ENCODE results near the gene ARHGEF16. TPM values are rescaled to one million over a fixed set of nuclear protein-coding genes. Genes with fewer than 3 reads are reported as not detected.

Gene ARHGEF16
- total RNA-seq, 1 experiment from 2014 or later = 11.2 TPM

DNA sequence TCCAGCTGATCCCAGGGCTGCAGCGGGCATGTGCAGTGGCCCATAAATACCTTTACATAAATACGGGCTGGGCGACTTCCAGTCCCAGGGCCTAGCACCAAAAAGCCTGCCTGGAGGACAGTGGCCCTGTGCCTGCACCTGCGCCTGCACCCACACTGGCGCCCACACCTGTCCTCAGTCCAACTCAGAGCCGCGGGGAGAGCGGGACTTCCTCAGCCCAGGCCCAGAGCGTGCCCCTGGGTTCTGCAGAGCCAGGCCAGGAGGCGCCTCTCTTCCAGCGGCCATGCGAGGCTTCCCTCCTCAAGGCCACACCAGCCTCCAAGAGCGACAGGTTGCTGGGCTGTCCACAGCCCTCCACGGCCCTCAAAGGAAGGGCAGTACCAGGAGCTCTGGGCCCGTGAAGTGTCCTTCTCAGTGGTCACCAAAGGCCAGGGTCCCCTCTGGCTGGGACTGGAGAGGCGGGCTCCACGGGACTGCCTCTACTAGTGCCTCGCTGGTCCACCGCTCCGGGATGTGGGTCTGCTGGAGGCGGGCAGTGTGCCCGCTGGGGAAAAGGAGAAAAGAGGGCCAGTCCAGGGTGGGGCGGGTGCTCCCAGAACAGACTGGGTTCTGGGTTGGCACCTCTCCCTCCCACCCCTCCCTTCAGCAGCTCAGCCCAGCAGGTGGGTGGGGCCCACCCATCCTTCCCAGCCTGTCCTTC is 35.7 kb downstream of the ARHGEF16 start:
- intact Hi-C loops (cut with micrococcal nuclease; ENCODE audit: unreplicated experiment) = loop anchor here (2.0 kb wide), 1 partner anchor 235 kb away; no protein-coding TSS in a partner anchor
- peaks cover 7% of the 10 kb centered on the region for H3K9me3 ChIP-seq (ENCODE audit: low read depth, low read length, poor library complexity, severe bottlenecking)
- DNase-seq (ENCODE audit: low spot score) = no peak
- H3K27ac ChIP-seq (ENCODE audit: low read depth, low read length, poor library complexity, severe bottlenecking) = no peak overlapping the region
- H3K4me1 ChIP-seq (ENCODE audit: insufficient read depth, low read length, poor library complexity, severe bottlenecking) = no peaks in the 10 kb centered on the region
- TF ChIP-seq CTCF (conservative IDR thresholded peaks at IDR 0.05; ENCODE audit: low read depth, low read length) = no peak
- H3K36me3 ChIP-seq (ENCODE audit: insufficient read depth, low read length, poor library complexity, severe bottlenecking) = no peaks in the 10 kb centered on the region
- POLR2A ChIA-PET (ENCODE audit: low non-redundant PET) = no interaction called here
- H3K4me3 ChIP-seq (ENCODE audit: low read depth, low read length, poor library complexity, severe bottlenecking) = no peak overlapping the region
- no peaks in the 10 kb centered on the region for H3K27me3 ChIP-seq (replicated peaks; ENCODE audit: insufficient read depth, low read depth, low read length, poor library complexity)
- CTCF ChIA-PET = interaction anchor here (1.0 to 1.9 kb wide), 4 partner anchors 19 to 131 kb away, joined by 5 to 28 read pairs (median 10); no protein-coding TSS in a partner anchor
- BruUV-seq (replicated peaks) = no TSS peak

GRCh38 chr1:3491291-3492246 is 37.1 kb downstream of the ARHGEF16 start:
- no peak overlapping the region for H3K27ac ChIP-seq (ENCODE audit: low read depth, low read length, poor library complexity, severe bottlenecking)
- peak; percentile 79 for DNase-seq (ENCODE audit: low spot score)
- CTCF ChIA-PET = interaction anchor here (0.5 to 1.9 kb wide), 12 partner anchors 8 to 1388 kb away, joined by 3 to 28 read pairs (median 4); no protein-coding TSS in a partner anchor
- H3K4me1 ChIP-seq (ENCODE audit: insufficient read depth, low read length, poor library complexity, severe bottlenecking) = no peaks in the 10 kb centered on the region
- intact Hi-C loops (cut with micrococcal nuclease; ENCODE audit: unreplicated experiment) = loop anchor here (1.0 to 2.0 kb wide), 2 partner anchors 128 to 233 kb away; no protein-coding TSS in a partner anchor
- TF ChIP-seq EZH2 (IDR thresholded peaks at IDR 0.05; ENCODE audit: borderline replicate concordance, low read depth, low read length, poor library complexity, severe bottlenecking) (no peak), CTCF (conservative IDR thresholded peaks at IDR 0.05; ENCODE audit: low read depth, low read length) (peak; percentile 98)
- H3K9me3 ChIP-seq (ENCODE audit: low read depth, low read length, poor library complexity, severe bottlenecking) = peaks cover 7% of the 10 kb centered on the region
- BruUV-seq (replicated peaks) = no TSS peak
- POLR2A ChIA-PET (ENCODE audit: low non-redundant PET) = no interaction called here
- H3K4me3 ChIP-seq (ENCODE audit: low read depth, low read length, poor library complexity, severe bottlenecking) = no peak overlapping the region
- no peaks in the 10 kb centered on the region for H3K36me3 ChIP-seq (ENCODE audit: insufficient read depth, low read length, poor library complexity, severe bottlenecking)
- H3K27me3 ChIP-seq (replicated peaks; ENCODE audit: insufficient read depth, low read depth, low read length, poor library complexity) = no peaks in the 10 kb centered on the region

DNA sequence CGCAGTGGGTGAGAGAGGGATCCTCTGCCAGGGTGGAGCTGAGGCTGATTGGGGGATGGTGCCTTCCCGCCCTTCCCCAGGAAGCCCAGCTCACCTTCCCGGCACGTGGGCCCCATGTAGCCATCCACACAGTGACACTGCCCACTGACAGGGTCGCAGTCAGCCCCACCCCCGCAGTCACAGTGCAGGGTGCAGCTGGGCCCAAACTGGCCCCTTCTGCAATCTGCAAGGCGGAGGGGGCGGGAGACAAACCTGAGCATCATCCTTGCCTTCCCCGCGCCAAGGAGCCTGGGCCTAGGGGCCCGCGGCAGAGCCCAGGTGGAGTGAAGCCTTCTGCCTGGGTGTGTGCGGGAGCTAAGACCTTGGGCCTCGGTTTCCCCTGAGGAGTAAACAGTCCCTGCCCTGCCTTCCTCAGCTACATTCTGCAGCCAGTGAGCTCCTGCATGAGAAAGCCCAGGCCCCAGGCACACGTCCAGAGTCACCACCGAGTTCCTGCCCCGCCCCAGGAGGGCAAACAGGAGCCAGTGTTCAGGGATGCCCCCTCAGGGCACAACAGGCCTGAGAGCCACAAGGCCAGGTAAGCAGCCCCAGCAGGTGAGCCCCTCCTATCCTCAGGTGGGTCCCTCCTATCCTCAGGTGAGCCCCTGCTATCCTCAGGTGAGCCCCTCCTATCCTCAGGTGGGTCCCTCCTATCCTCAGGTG is 38.2 kb downstream of the ARHGEF16 start:
- no TSS peak for BruUV-seq (replicated peaks)
- TF ChIP-seq EZH2 (IDR thresholded peaks at IDR 0.05; ENCODE audit: borderline replicate concordance, low read depth, low read length, poor library complexity, severe bottlenecking) (no peak), CTCF (conservative IDR thresholded peaks at IDR 0.05; ENCODE audit: low read depth, low read length) (no peak)
- CTCF ChIA-PET = interaction anchor here (0.7 to 1.2 kb wide), 2 partner anchors 126 to 128 kb away, joined by 3 to 4 read pairs; no protein-coding TSS in a partner anchor
- H3K36me3 ChIP-seq (ENCODE audit: insufficient read depth, low read length, poor library complexity, severe bottlenecking) = no peaks in the 10 kb centered on the region
- H3K4me1 ChIP-seq (ENCODE audit: insufficient read depth, low read length, poor library complexity, severe bottlenecking) = no peaks in the 10 kb centered on the region
- no peak overlapping the region for H3K4me3 ChIP-seq (ENCODE audit: low read depth, low read length, poor library complexity, severe bottlenecking)
- H3K9me3 ChIP-seq (ENCODE audit: low read depth, low read length, poor library complexity, severe bottlenecking) = peaks cover 7% of the 10 kb centered on the region
- H3K27ac ChIP-seq (ENCODE audit: low read depth, low read length, poor library complexity, severe bottlenecking) = no peak overlapping the region
- no peak for DNase-seq (ENCODE audit: low spot score)
- H3K27me3 ChIP-seq (replicated peaks; ENCODE audit: insufficient read depth, low read depth, low read length, poor library complexity) = no peaks in the 10 kb centered on the region
- POLR2A ChIA-PET (ENCODE audit: low non-redundant PET) = no interaction called here
- intact Hi-C loops (cut with micrococcal nuclease; ENCODE audit: unreplicated experiment) = no loop called here
